Mammary epithelial cell (primary cell): ENCODE measurements around the gene BRINP3.

Experiments used
- CTCF ChIP-seq, 2 donors: IDR thresholded peaks in 1 of 2; conservative IDR thresholded peaks in 1 of 2; 2 replicates each; pipeline ENCODE4 v1.5.1; 2011 to 2012; ENCODE audit warnings: inconsistent platforms in 2 of 2, low read length in 2 of 2, mild to moderate bottlenecking in 2 of 2, control low read depth in 1 of 2, low read depth in 1 of 2; ENCODE audit not compliant: insufficient read depth in 1 of 2; ENCODE audit errors: extremely low read depth in 1 of 2
- EZH2 ChIP-seq: IDR thresholded peaks from 2 replicates; pipeline ENCODE4 v1.6.1; 2012; ENCODE audit warnings: low read length, inconsistent platforms, borderline replicate concordance

- TF ChIP-seq EZH2 (no peak), CTCF (conservative IDR thresholded peaks at IDR 0.05 in 1 of 2, IDR thresholded peaks at IDR 0.05 in 1 of 2; ENCODE audit: extremely low read depth in 1 of 2, insufficient read depth in 1 of 2, low read depth in 1 of 2, low read length in 2 of 2) (no peak)
Observed at GRCh38 chr1:190178827-190179226, 298.8 kb downstream of the BRINP3 start.
